IPS-20b (cell line): Measurements from ENCODE around the gene CFAP210.

ENCODE experiments used
- H3K27ac ChIP-seq: one replicate; pipeline ENCODE4 v1.5.1; 2013; ENCODE audit warnings: low read length
- H3K27me3 ChIP-seq: 2 replicates; pipeline ENCODE4 v1.6.1; 2013; ENCODE audit warnings: mild to moderate bottlenecking, low read length, inconsistent platforms; ENCODE audit not compliant: insufficient read depth
- H3K36me3 ChIP-seq: 2 replicates; pipeline ENCODE4 v1.6.1; 2013; ENCODE audit warnings: low read depth, mild to moderate bottlenecking, inconsistent platforms, low read length, moderate library complexity; ENCODE audit not compliant: insufficient read depth
- H3K4me1 ChIP-seq: 2 replicates; pipeline ENCODE4 v1.6.1; 2013; ENCODE audit warnings: mild to moderate bottlenecking, control low read depth, inconsistent platforms, low read length, moderate library complexity; ENCODE audit not compliant: insufficient read depth
- H3K4me3 ChIP-seq: 2 replicates; pipeline ENCODE4 v1.5.1; 2013; ENCODE audit warnings: mild to moderate bottlenecking, low read length, inconsistent platforms
- H3K9ac ChIP-seq: 2 replicates; pipeline ENCODE4 v1.6.1; 2013; ENCODE audit warnings: low read depth, mild to moderate bottlenecking, inconsistent platforms, low read length, moderate library complexity
- H3K9me3 ChIP-seq: 2 replicates; pipeline ENCODE4 v1.6.1; 2013; ENCODE audit warnings: mild to moderate bottlenecking, low read depth, low read length, inconsistent platforms; ENCODE audit not compliant: insufficient read depth

Gene CFAP210

GRCh38 chr2:169694113-169694893 lies at the start of gene CFAP210, which contains the start of gene PHOSPHO2:
Gene CFAP210, minus strand, starts transcription at chr2:169694405. Its CDS starts 78 bp downstream, at chr2:169694327.
Gene PHOSPHO2, plus strand, starts transcription at chr2:169694469. Its CDS starts 6,503 bp downstream, at chr2:169700972.
- H3K9me3 ChIP-seq: no peaks in the 10 kb centered on the region
- H3K27ac ChIP-seq: peak within 1 kb of the TSS; percentile 24
- peak within 1 kb of the TSS; percentile 83 for H3K9ac ChIP-seq
- peaks cover 23% of the 10 kb centered on the region; the same call in 1 of the 2 replicates for H3K36me3 ChIP-seq
- H3K4me1 ChIP-seq: no peaks in the 10 kb centered on the region
- peak within 1 kb of the TSS; percentile 82 for H3K4me3 ChIP-seq
- H3K27me3 ChIP-seq: no peaks in the 10 kb centered on the region

GRCh38 chr2:169743549-169743948 lies 49.3 kb upstream of the CFAP210 start:
- Histone ChIP-seq H3K9me3 (no peaks in the 10 kb centered on the region), H3K27me3 (no peaks in the 10 kb centered on the region), H3K27ac (no peak overlapping the region), H3K36me3 (peaks cover 88% of the 10 kb centered on the region), H3K4me3 (no peak overlapping the region), H3K4me1 (no peaks in the 10 kb centered on the region), H3K9ac (no peak overlapping the region)

- Histone ChIP-seq H3K27me3 (no peaks in the 10 kb centered on the region), H3K36me3 (peaks cover 67% of the 10 kb centered on the region), H3K27ac (no peak overlapping the region), H3K4me1 (peaks cover 15% of the 10 kb centered on the region), H3K9ac (no peak overlapping the region), H3K9me3 (no peaks in the 10 kb centered on the region), H3K4me3 (no peak overlapping the region)
These were observed 45.1 kb upstream of the CFAP210 start for GRCh38 chr2:169739351-169739750.

GRCh38 chr2:169738566-169739229 lies 44.5 kb upstream of the CFAP210 start:
- Histone ChIP-seq H3K9ac (no peak overlapping the region), H3K27me3 (no peaks in the 10 kb centered on the region), H3K36me3 (peaks cover 61% of the 10 kb centered on the region), H3K4me1 (peaks cover 15% of the 10 kb centered on the region), H3K9me3 (no peaks in the 10 kb centered on the region), H3K4me3 (no peak overlapping the region), H3K27ac (no peak overlapping the region)

GRCh38 chr2:169736902-169737301 lies 42.7 kb upstream of the CFAP210 start:
- H3K27me3 ChIP-seq: peaks cover 14% of the 10 kb centered on the region
- H3K4me3 ChIP-seq: peak overlapping the region; percentile 91; the same call in 1 of the 2 replicates
- H3K9me3 ChIP-seq: no peaks in the 10 kb centered on the region
- H3K36me3 ChIP-seq: peaks cover 43% of the 10 kb centered on the region
- peaks cover 15% of the 10 kb centered on the region for H3K4me1 ChIP-seq
- peak overlapping the region; percentile 8; the same call in 1 of the 2 replicates for H3K9ac ChIP-seq
- no peak overlapping the region for H3K27ac ChIP-seq

- peak overlapping the region; percentile 95; the same call in 1 of the 2 replicates for H3K9ac ChIP-seq
- H3K27ac ChIP-seq: no peak overlapping the region
- peaks cover 31% of the 10 kb centered on the region; the same call in 1 of the 2 replicates for H3K36me3 ChIP-seq
- peak overlapping the region; percentile 91; the same call in 1 of the 2 replicates for H3K4me3 ChIP-seq
- peaks cover 15% of the 10 kb centered on the region for H3K4me1 ChIP-seq
- no peaks in the 10 kb centered on the region for H3K9me3 ChIP-seq
- peaks cover 14% of the 10 kb centered on the region for H3K27me3 ChIP-seq
These were observed 41.4 kb upstream of the CFAP210 start for GRCh38 chr2:169735623-169736022.

- peaks cover 15% of the 10 kb centered on the region for H3K4me1 ChIP-seq
- peak overlapping the region; percentile 95 for H3K9ac ChIP-seq
- H3K27ac ChIP-seq: no peak overlapping the region
- H3K27me3 ChIP-seq: peaks cover 14% of the 10 kb centered on the region
- H3K4me3 ChIP-seq: peak overlapping the region; percentile 91
- H3K9me3 ChIP-seq: no peaks in the 10 kb centered on the region
- peaks cover 23% of the 10 kb centered on the region; the same call in 1 of the 2 replicates for H3K36me3 ChIP-seq
These were observed 40.1 kb upstream of the CFAP210 start for GRCh38 chr2:169734169-169734847.

- H3K4me1 ChIP-seq: peaks cover 15% of the 10 kb centered on the region
- peaks cover 14% of the 10 kb centered on the region for H3K27me3 ChIP-seq
- no peak overlapping the region for H3K27ac ChIP-seq
- H3K9ac ChIP-seq: peak overlapping the region; percentile 75; the same call in 1 of the 2 replicates
- H3K9me3 ChIP-seq: no peaks in the 10 kb centered on the region
- H3K36me3 ChIP-seq: peaks cover 19% of the 10 kb centered on the region; the same call in 1 of the 2 replicates
- peak overlapping the region; percentile 80 for H3K4me3 ChIP-seq
These were observed 38.6 kb upstream of the CFAP210 start for GRCh38 chr2:169732583-169733358.

GRCh38 chr2:169732075-169732474 lies 37.9 kb upstream of the CFAP210 start:
- Histone ChIP-seq H3K4me1 (peaks cover 15% of the 10 kb centered on the region), H3K27ac (no peak overlapping the region), H3K9ac (no peak overlapping the region), H3K36me3 (peaks cover 16% of the 10 kb centered on the region; the same call in 1 of the 2 replicates), H3K9me3 (no peaks in the 10 kb centered on the region), H3K4me3 (no peak overlapping the region), H3K27me3 (peaks cover 14% of the 10 kb centered on the region)

- Histone ChIP-seq H3K27me3 (peaks cover 14% of the 10 kb centered on the region), H3K4me3 (no peak overlapping the region), H3K36me3 (no peaks in the 10 kb centered on the region), H3K27ac (no peak overlapping the region), H3K9me3 (no peaks in the 10 kb centered on the region), H3K9ac (no peak overlapping the region), H3K4me1 (no peaks in the 10 kb centered on the region)
These were observed 35.0 kb upstream of the CFAP210 start for GRCh38 chr2:169729274-169729605.

GRCh38 chr2:169727065-169727464 lies 32.9 kb upstream of the CFAP210 start:
- no peaks in the 10 kb centered on the region for H3K36me3 ChIP-seq
- H3K9ac ChIP-seq: no peak overlapping the region
- H3K4me3 ChIP-seq: no peak overlapping the region
- H3K4me1 ChIP-seq: no peaks in the 10 kb centered on the region
- H3K27ac ChIP-seq: no peak overlapping the region
- H3K9me3 ChIP-seq: no peaks in the 10 kb centered on the region
- H3K27me3 ChIP-seq: peaks cover 2% of the 10 kb centered on the region; the same call in 1 of the 2 replicates
